ENCODE measurements around the gene TUBB1. TPM values are rescaled to one million over a fixed set of nuclear protein-coding genes. Genes with fewer than 3 reads are reported as not detected.

The TUBB1 gene
- total and polyA plus RNA-seq, 2 of the 13 experiments (the other 11 are each of a cell fraction or from before 2014, with no cell fraction given) = 0.11 to 57.6 TPM

GRCh38 chr20:59003836-59004492 is 15.3 kb upstream of the TUBB1 start (continued):
- TF ChIP-seq TCF7 (IDR thresholded peaks at IDR 0.05; ENCODE audit: low read depth) (no peak), ZNF225 (CRISPR knock-in tag; IDR thresholded peaks at IDR 0.05) (peak; percentile 55; the same call in 1 of the 2 replicates), ZSCAN25 (CRISPR knock-in tag; IDR thresholded peaks at IDR 0.05) (peak; percentile 53; the same call in 1 of the 2 replicates), GATAD2A (CRISPR knock-in tag; IDR thresholded peaks at IDR 0.05) (no peak), ZNF850 (CRISPR knock-in tag; conservative IDR thresholded peaks at IDR 0.05) (no peak), SNAPC2 (CRISPR knock-in tag; IDR thresholded peaks at IDR 0.05) (no peak), DZIP1 (CRISPR knock-in tag; IDR thresholded peaks at IDR 0.05) (no peak), ZNF468 (CRISPR knock-in tag; IDR thresholded peaks at IDR 0.05) (no peak), ZNF180 (CRISPR knock-in tag; IDR thresholded peaks at IDR 0.05; ENCODE audit: borderline replicate concordance, low read depth) (no peak), ETS1 (CRISPR knock-in tag; IDR thresholded peaks at IDR 0.05) (no peak), NCOA2 (CRISPR knock-in tag; IDR thresholded peaks at IDR 0.05) (no peak), ZNF329 (CRISPR knock-in tag; IDR thresholded peaks at IDR 0.05; ENCODE audit: low read depth) (no peak), AFF4 (CRISPR knock-in tag; IDR thresholded peaks at IDR 0.05) (no peak), ATF7-NPFF (CRISPR knock-in tag; IDR thresholded peaks at IDR 0.05; ENCODE audit: low read depth) (no peak), MATR3 (CRISPR knock-in tag; IDR thresholded peaks at IDR 0.05) (no peak), EHMT2 (IDR thresholded peaks at IDR 0.05; ENCODE audit: borderline replicate concordance, low read depth, low read length) (no peak), ZNF672 (CRISPR knock-in tag; IDR thresholded peaks at IDR 0.05) (no peak), RNF2 (conservative IDR thresholded peaks at IDR 0.05; ENCODE audit: low read depth) (no peak), CBFB (CRISPR knock-in tag; IDR thresholded peaks at IDR 0.05) (no peak), SP5 (CRISPR knock-in tag; IDR thresholded peaks at IDR 0.05; ENCODE audit: borderline replicate concordance, low read depth) (no peak), TERF1 (CRISPR knock-in tag; IDR thresholded peaks at IDR 0.05) (no peak), ZNF660 (CRISPR knock-in tag; IDR thresholded peaks at IDR 0.05; ENCODE audit: borderline replicate concordance, low read depth) (no peak)
